CD14-positive monocyte (primary cell): ENCODE measurements around the gene SUSD5. TPM values are rescaled to one million over a fixed set of nuclear protein-coding genes. Genes with fewer than 3 reads are reported as not detected.
A peak's percentile ranks its signal among the peaks of the same experiment; 100 is the strongest.

Experiments
- DNase-seq, 3 donors: peaks; one replicate each; pipeline ENCODE4 v3.0.0-alpha.2; 2011 to 2022
- H2AFZ ChIP-seq: 2 replicates; pipeline ENCODE4 v1.6.0; 2012; ENCODE audit warnings: mild to moderate bottlenecking, low read depth, low read length, inconsistent platforms; ENCODE audit not compliant: insufficient read depth, poor library complexity, severe bottlenecking
- H3K27ac ChIP-seq, 2 donors: 1 replicate in 1 of 2; 2 replicates in 1 of 2; pipeline ENCODE4 v1.5.1; 2012 to 2013; ENCODE audit warnings: low read length in 2 of 2, control low read depth in 1 of 2, inconsistent platforms in 1 of 2, low read depth in 1 of 2, mild to moderate bottlenecking in 1 of 2
- H3K27me3 ChIP-seq, 2 donors: one replicate each; pipeline versions ENCODE4 v1.6.0 to v1.6.1; 2011 to 2013; ENCODE audit warnings: low read length in 2 of 2; ENCODE audit not compliant: control insufficient read depth in 2 of 2, insufficient read depth in 2 of 2
- H3K36me3 ChIP-seq, 2 donors: replicated peaks in 1 of 2; 1 replicate in 1 of 2; 2 replicates in 1 of 2; pipeline versions ENCODE4 v1.5.1 to v1.6.1; 2012 to 2013; ENCODE audit warnings: low read length in 2 of 2, control low read depth in 1 of 2, inconsistent platforms in 1 of 2, mild to moderate bottlenecking in 1 of 2; ENCODE audit not compliant: insufficient read depth in 2 of 2, control insufficient read depth in 1 of 2
- H3K4me1 ChIP-seq, 2 donors: 1 replicate in 1 of 2; 2 replicates in 1 of 2; pipeline versions ENCODE4 v1.5.1 to v1.6.1; 2012 to 2013; ENCODE audit warnings: low read length in 2 of 2, control low read depth in 1 of 2, inconsistent platforms in 1 of 2, mild to moderate bottlenecking in 1 of 2, moderate library complexity in 1 of 2; ENCODE audit not compliant: insufficient read depth in 2 of 2, control insufficient read depth in 1 of 2
- H3K4me2 ChIP-seq: replicated peaks from 2 replicates; pipeline ENCODE3; 2012; ENCODE audit warnings: low read length, moderate library complexity, mild to moderate bottlenecking; ENCODE audit not compliant: poor library complexity, severe bottlenecking; ENCODE audit errors: extremely low read depth
- H3K4me3 ChIP-seq, 3 experiments: fragments of 200-600 bp in 1 of 3; sonication (generic) in 1 of 3; replicated peaks in 1 of 3; 1 replicate in 2 of 3; 2 replicates in 1 of 3; pipeline ENCODE4 v1.5.1; 2011 to 2013; ENCODE audit warnings: low read length in 3 of 3, mild to moderate bottlenecking in 3 of 3, control low read depth in 2 of 3, low read depth in 2 of 3, inconsistent platforms in 1 of 3, moderate library complexity in 1 of 3
- H3K79me2 ChIP-seq: 2 replicates; pipeline ENCODE4 v1.6.0; 2012; ENCODE audit warnings: mild to moderate bottlenecking, control low read depth, inconsistent platforms, low read length, moderate library complexity; ENCODE audit not compliant: insufficient read depth
- H3K9ac ChIP-seq: 2 replicates; pipeline ENCODE4 v1.6.0; 2017; ENCODE audit warnings: low read length, mild to moderate bottlenecking; ENCODE audit not compliant: insufficient read depth, poor library complexity, severe bottlenecking
- H3K9me3 ChIP-seq, 2 donors: replicated peaks in 1 of 2; 1 replicate in 1 of 2; 2 replicates in 1 of 2; pipeline versions ENCODE4 v1.5.1 to v1.6.1; 2012 to 2013; ENCODE audit warnings: low read length in 2 of 2, control low read depth in 1 of 2; ENCODE audit not compliant: control insufficient read depth in 1 of 2, insufficient read depth in 1 of 2
- H4K20me1 ChIP-seq: 2 replicates; pipeline ENCODE4 v1.6.0; 2012; ENCODE audit warnings: mild to moderate bottlenecking, low read length, control low read depth, moderate library complexity; ENCODE audit not compliant: insufficient read depth
- H3K27ac Mint-ChIP-seq, 7 donors: one replicate each; pipeline ENCODE4 v1.8.0; 2020; ENCODE audit warnings: mild to moderate bottlenecking in 7 of 7, mixed read lengths in 7 of 7, moderate library complexity in 6 of 7, inconsistent platforms in 2 of 7
- H3K27me3 Mint-ChIP-seq, 3 donors: one replicate each; pipeline ENCODE4 v1.8.0; 2021 to 2022; ENCODE audit warnings: low read depth in 3 of 3, mild to moderate bottlenecking in 3 of 3, mixed read lengths in 3 of 3, moderate library complexity in 3 of 3, inconsistent platforms in 1 of 3
- H3K36me3 Mint-ChIP-seq, 2 donors: one replicate each; pipeline ENCODE4 v1.8.0; 2020; ENCODE audit warnings: mixed read lengths in 2 of 2, inconsistent platforms in 1 of 2, mild to moderate bottlenecking in 1 of 2
- H3K4me1 Mint-ChIP-seq: one replicate; pipeline ENCODE4 v1.8.0; 2020; ENCODE audit warnings: mild to moderate bottlenecking, mixed read lengths
- H3K4me3 Mint-ChIP-seq, 2 donors: one replicate each; pipeline ENCODE4 v1.8.0; 2020; ENCODE audit warnings: mild to moderate bottlenecking in 2 of 2, mixed read lengths in 2 of 2, moderate library complexity in 1 of 2
- H3K9me3 Mint-ChIP-seq, 7 donors: one replicate each; pipeline ENCODE4 v1.8.0; 2020 to 2022; ENCODE audit warnings: mixed read lengths in 7 of 7, mild to moderate bottlenecking in 6 of 7, moderate library complexity in 6 of 7, inconsistent platforms in 2 of 7
- CTCF ChIP-seq: fragments of 200-600 bp; IDR thresholded peaks from one replicate; pipeline ENCODE4 v1.8.0; 2022; ENCODE audit warnings: antibody characterized with exemption, mild to moderate bottlenecking
- WGBS: methylation state at CpG from one replicate; pipeline ENCODE4 v1.1.5; 2013; ENCODE audit warnings: missing lambda C conversion rate; ENCODE audit not compliant: insufficient coverage; 5-methylcytosine and 5-hydroxymethylcytosine counted together
- intact Hi-C, 2 donors: fragments of 100-400 bp; cut with micrococcal nuclease; formaldehyde crosslinking; loops; one replicate each; pipeline versions ENCODE4 v1.15.0 to v1.15.1; 2023
- polyA plus RNA-seq, 3 donors: library from polyadenylated mRNA; depleted of rRNA in 1 of 3; unstranded in 2 of 3; stranded (reverse) in 1 of 3; fragments of 300-500 nt in 2 of 3; fragments of >200 nt in 1 of 3; fragmentation: Illumina TruSeq in 2 of 3; gene quantifications; 1 replicate in 2 of 3; 2 replicates in 1 of 3; pipeline ENCODE4 v1.2.3, GENCODE V29; 2012 to 2021

SUSD5 gene
- polyA plus RNA-seq, 3 donors, result not detected

GRCh38 chr3:33152363-33153360, 65.9 kb downstream of the SUSD5 start:
- H3K27me3 Mint-ChIP-seq, result peaks cover 0 to 8% (median 0%) of the 10 kb centered on the region in 3 donors
- intact Hi-C loops, result no loop called here
- H3K36me3 Mint-ChIP-seq, result peaks cover 0 to 5% of the 10 kb centered on the region in 2 donors
- Histone ChIP-seq H3K4me3 (no peak overlapping the region), H2AFZ (no peak overlapping the region), H3K9ac (no peak overlapping the region), H3K36me3 (no peaks in the 10 kb centered on the region), H4K20me1 (no peaks in the 10 kb centered on the region), H3K79me2 (no peaks in the 10 kb centered on the region), H3K9me3 (no peaks in the 10 kb centered on the region), H3K27me3 (no peaks in the 10 kb centered on the region), H3K27ac (no peak overlapping the region), H3K4me2 (no peak overlapping the region), H3K4me1 (peaks cover 17 to 18% of the 10 kb centered on the region in 2 donors)
- TF ChIP-seq CTCF, result no peak
- no peak overlapping the region for H3K4me3 Mint-ChIP-seq
- no peak for DNase-seq
- 94% methylated on average over 13 of the region's 19 CpGs for WGBS
- peaks cover 0 to 3% (median 0%) of the 10 kb centered on the region in 7 donors for H3K9me3 Mint-ChIP-seq
- H3K27ac Mint-ChIP-seq, result peak overlapping the region in 1 of 7 donors; percentile 23
- H3K4me1 Mint-ChIP-seq, result peaks cover 23% of the 10 kb centered on the region

GRCh38 chr3:33149342-33149741, 69.3 kb downstream of the SUSD5 start:
- Mint-ChIP-seq H3K4me3 (peak overlapping the region in 1 of 2 donors; percentile 76), H3K27ac (peak overlapping the region in 6 of 7 donors; percentile 57 to 88 (median 84)), H3K4me1 (peaks cover 29% of the 10 kb centered on the region), H3K9me3 (peaks cover 0 to 3% (median 0%) of the 10 kb centered on the region in 7 donors), H3K36me3 (peaks cover 21 to 25% of the 10 kb centered on the region in 2 donors), H3K27me3 (peaks cover 0 to 10% (median 0%) of the 10 kb centered on the region in 3 donors)
- no peak for TF ChIP-seq CTCF
- H2AFZ ChIP-seq, result peak overlapping the region; percentile 43
- H4K20me1 ChIP-seq, result no peaks in the 10 kb centered on the region
- peak overlapping the region in 1 of 3 experiments; percentile 59 for H3K4me3 ChIP-seq
- intact Hi-C loops, result no loop called here
- peaks cover 17 to 18% of the 10 kb centered on the region in 2 donors for H3K4me1 ChIP-seq
- no peaks in the 10 kb centered on the region for H3K9me3 ChIP-seq
- H3K27me3 ChIP-seq, result no peaks in the 10 kb centered on the region
- DNase-seq, result peak; percentile 60 to 75 (median 69)
- no peak overlapping the region for H3K9ac ChIP-seq
- 0% methylated on average over 2 of the region's 6 CpGs for WGBS
- peak overlapping the region; percentile 72 for H3K4me2 ChIP-seq
- H3K27ac ChIP-seq, result peak overlapping the region; percentile 31 to 65
- H3K79me2 ChIP-seq, result no peaks in the 10 kb centered on the region
- peaks cover 13 to 21% of the 10 kb centered on the region in 2 donors for H3K36me3 ChIP-seq
